ENCODE data around the gene KCNG3.

KCNG3 gene

DNA sequence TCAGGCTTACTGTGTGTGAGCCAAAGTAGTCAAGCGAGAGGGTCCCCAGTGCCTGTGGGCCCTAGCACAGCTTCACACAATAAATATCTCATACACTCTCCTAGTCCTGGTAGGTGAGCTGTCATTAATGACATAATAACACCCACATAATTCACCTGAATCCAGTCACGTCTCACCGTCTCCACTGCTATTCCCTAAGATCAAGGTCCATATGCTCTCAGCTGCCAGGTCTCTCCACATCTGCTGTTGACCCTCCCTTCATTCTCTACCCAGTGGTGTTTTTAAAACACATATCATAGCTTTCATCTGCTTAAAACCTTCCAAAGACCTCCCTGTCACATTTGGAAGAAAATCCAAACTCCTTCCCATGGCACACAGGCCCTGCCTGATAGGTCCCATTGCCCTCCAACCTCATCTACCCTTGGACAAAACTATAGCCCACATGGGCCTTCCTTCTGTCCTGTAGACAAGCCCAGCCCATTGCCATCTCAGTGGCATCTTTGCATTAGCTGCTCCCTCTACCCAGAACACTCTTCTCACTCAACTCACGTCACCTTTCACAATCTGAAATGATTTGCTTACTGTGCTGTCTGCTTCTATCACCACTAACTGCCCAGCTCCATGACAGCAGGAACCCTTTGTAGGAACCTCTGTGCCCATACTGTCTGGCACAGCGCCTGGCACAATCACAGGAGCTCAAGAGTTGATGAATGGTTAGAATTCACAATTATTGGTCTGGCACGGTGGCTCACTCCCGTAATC, 7.5 kb downstream of the KCNG3 start:
- no peak for DNase-seq

DNA sequence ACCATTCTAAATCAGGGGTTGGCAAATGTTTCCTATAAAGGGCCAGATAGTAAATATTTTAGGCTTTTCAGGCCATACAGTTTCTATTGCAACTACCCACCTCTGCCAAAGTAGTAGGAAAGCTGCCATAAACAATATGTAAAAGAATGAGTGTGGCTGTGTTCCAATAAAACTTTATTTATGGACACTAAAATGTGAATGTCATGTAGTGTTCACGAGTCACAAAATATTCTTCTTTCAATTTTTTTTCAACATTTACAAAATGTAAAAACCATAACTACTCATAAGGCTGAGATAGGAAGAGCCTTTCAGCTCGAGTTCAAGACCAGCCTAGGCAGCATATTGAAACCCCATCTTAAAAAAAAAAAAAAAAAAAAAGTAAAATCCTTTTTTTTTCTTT, 13.4 kb downstream of the KCNG3 start:
- no peak for DNase-seq

DNA sequence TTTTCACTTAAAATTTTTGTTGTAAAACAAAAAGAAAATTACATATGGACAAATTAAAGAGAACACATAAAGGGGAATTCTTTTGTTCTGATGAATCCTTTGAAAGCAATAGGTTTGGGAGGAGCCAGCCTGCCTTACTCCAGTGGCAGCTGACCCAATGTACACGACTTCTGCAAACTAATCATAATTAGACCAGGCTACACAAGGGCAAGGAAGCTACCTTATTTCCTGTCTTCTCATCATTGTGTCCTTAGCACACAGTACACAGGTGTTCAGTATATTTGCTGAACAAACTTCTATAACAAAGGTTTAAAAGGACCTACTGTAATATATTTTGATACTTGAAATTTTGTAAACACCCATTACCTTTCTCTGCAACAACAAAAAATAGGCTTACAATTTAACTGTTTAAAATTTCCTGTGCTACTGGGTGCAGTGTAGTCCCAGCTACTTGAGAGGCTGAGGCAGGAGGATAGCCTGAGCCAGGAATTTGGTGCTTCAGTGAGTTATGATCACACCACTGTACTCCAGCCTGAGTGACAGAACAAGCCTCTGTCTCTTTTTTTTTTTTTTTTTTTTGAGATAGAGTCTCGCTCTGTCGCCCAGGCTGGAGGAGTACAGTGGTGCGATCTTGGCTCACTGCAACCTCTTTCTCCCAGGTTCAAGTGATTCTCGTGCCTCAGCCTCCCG, 18.9 kb downstream of the KCNG3 start:
- DNase-seq = no peak

DNA sequence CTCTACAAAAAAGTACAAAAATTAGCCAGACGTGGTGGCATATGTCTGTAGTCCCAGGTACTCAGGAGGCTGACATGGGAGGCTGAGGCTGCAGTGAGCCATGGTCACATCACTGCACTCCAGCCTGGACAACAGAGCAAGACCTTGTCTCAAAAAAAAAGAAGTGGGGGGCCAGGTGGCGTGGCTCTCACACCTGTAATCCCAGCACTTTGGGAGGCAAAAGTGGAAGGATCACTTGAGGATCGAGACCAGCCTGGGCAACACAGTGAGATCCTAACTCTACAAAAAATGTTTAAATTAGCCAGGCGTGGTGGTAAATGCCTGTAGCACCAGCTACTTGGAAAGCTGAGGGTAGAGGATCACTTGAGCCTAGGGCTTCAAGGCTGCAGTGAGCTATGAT, 23.1 kb downstream of the KCNG3 start:
- DNase-seq = no peak

DNA sequence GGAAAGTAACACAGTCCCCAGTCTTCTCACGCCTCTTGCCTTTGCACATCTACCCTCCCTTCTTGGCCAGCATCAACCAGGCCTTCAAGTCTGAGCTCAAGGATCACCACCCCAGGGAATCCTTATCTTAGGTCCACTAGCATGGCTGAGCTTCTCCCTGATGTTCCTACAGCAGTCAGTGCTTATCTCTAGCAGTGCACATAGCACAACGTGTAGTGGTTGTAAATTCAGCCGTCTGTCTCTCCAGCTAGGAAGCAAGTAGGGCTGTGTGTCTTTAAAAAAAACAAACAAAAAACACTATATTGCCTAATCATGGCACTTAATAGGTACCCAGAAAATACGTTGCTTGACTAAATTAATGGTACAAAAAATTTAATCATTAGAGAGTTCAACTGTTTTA, 29.2 kb downstream of the KCNG3 start:
- DNase-seq = no peak

DNA sequence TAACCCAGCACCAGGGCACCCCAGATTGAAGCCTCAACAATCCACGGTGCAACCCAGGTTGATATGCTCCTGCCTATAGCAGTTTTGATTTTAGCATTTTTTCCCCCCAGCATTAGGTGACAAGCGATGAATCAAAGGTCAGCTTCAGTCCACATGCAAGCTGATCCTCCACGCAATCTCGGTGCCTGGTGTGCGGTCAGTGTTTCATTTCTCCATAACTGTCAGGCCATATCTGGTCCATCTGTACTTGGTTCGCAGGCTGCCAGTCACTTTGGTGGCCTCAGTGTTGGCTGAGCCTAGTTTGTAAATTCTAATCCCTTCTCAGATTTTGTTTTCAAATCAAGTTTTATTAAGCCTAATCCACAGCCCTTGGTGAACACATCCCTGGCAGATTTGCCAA, 30.2 kb downstream of the KCNG3 start:
- no peak for DNase-seq

DNA sequence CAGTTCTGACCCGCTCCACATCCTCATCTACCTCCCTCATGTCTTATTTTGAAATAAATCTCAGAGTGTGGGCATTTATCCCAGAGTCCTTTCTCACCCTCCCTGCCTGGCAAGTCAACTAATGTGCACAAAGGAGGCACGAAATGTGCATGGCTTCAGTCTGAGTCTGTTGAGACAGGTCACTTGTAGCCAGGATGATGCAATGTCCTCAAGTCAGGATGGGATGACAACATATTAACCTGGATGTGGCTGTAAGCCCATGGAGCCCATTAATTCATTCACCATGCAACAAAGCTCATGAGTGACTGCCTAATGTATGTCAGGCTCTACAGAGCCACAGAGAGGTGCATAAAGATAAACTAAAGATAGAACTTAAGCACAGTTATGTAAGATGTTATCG, 34.5 kb downstream of the KCNG3 start:
- no peak for DNase-seq

DNA sequence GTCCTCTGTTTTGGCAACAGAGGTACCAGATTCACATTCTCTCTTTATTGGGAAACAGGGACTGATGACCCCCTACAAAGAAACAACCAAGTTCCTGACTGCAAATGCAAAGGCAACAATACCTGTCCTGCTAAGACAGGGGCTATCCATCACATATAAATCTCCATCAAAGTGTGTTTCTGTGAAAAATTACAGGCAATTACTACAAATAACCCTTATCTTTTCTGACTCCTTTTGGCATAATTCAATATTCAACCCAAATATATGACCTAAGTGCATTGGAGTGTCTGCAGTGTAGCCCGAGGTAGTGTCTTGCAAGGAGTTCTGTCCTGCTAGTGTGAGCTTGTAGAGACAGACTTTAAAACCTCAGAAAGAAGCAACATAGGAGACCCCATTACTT, 35.4 kb downstream of the KCNG3 start:
- no peak for DNase-seq

DNA sequence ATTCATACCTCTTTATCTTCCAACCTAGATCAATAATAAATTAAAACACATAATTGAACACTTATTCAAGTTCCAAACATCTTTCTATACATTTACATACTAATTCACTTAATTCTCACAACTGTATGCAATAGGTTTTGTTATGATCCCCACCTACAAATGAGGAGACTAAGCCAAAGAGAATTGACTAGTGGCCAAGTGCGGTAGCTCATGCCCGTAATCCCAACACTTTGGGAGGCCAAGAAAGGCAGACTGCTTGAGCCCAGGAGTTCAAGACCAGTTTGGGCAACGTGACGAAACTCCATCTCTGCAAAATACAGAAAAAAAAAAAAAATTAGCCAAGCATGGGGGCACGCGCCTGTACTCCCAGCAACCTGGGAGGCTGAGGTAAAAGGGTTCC, 36.8 kb downstream of the KCNG3 start:
- no peak for DNase-seq

DNA sequence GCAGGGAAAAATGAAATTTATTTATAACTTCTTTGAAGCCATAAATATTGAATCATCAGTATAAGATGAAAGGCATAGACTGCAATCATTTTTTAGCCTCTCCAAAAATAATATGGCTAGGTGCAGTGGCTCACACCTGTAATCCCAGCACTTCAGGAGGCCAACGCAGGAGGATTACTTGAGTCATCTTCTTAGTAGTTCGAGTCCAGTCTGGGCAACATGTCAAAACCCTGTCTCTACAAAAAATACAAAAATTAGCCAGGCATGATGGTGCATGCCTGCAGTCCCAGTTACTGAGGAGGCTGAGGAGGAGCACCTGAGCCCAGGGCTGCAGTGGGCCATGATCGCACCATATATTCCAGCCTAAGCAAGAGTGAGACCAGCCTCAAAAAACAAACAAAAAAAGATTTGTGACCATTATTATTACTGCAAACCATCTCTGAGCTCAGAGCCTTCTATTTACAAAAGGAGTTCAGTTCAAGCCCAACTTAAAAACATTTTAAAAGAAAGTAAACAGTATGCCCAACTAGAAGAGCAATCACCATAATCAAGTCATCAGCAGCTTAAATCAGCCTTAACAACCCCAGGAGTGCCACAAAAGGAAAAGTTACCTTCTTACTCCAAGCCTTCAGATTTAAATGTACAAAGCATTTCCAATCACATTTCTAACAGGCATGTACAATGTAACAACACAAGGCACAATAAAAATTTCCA, 37.5 kb downstream of the KCNG3 start:
- DNase-seq = no peak

DNA sequence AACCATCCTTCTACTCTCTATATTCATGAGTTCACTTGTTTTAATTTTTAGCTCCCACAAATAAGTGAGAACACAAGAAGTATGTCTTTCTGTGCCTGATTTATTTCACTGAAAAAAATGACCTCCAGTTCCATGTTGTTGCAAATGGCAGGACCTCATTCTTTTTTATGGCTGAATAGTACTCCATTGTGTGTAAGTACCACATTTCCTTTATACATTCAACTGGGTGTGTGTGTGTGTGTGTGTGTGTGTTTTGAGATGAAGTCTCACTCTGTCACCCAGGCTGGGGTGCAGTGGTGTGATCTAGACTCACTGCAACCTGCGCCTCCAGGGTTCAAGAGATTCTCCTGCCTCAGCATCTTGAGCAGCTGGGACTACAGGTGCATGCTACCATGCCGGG, 41.2 kb downstream of the KCNG3 start:
- no peak for DNase-seq

DNA sequence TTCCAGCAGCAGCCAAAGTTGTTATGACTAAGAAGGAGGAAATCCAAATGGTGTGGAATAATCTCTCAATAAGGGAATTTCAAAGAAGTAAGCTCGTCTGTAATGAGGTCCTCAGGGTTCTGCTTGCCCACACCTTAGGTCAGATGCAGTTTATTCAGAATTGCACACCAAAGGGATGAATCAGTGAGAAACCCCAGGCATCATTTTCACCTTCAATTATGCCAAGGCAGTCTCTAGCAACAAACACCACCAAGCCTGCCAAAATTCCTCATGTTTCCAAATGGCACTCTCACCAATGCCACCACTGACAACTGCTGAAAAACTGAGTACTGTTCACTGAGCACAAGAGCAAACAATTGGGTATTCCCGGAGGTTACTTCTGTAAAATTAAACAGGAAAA, 43.6 kb downstream of the KCNG3 start:
- no peak for DNase-seq

DNA sequence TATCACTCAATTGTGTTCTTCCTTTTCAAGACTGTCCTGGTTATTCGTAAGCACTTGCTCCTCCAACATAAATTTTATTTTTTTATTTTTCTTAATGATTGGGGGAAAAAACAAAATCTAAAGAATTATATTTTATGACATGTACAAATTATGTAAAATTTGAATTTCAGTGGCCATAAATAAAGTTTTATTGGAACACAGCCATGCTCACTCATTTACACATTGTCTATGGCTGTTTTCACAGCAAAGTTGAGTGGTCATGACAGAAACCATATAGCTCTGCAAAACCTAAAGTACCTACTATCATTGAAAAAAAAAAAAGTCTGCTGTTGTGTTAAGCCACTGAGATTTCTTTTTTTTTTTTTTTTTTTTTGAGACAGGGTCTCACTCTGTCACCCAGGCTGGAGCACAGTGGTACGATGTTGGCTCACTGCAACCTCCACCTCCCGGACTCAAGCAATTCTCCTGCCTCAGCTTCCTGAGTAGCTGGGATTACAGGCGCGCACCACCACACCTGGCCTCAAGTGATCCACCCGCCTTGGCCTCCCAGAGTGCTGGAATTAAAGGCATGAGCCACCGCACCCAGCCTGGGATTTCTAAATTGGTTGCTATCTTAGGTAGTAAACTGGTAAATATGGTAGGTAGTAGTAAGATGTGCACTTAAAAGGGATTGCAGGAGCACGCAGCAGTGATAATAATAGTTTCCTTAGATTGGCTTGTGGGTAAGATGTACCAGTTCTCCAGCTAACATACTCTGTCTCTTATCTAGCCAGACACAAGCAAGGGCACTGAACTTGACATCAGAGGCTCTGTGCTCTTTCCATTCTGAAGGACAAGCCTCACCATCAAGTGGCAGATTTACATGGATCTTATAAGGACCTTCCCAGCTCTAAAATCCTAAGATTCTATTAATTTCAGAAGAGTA, 44.4 kb downstream of the KCNG3 start:
- no peak for DNase-seq

DNA sequence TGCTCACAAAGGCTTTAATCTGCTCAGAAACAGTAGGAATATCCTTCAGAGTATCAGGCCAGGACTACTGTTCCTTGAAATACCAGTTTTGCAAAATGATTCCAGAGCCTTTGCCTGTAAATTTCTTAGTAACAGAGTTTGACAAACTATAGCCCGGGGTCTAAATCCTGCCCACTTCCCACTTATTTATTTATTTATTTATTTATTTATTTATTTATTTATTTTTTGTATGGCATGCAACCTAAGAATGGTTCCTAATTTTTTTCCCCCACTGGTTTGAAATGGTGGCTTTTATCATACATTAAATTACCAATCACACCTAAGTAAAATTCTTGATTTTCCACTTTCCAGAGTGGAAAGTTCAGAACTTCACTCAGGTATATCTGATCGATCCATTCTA, 45.6 kb downstream of the KCNG3 start:
- DNase-seq = no peak

DNA sequence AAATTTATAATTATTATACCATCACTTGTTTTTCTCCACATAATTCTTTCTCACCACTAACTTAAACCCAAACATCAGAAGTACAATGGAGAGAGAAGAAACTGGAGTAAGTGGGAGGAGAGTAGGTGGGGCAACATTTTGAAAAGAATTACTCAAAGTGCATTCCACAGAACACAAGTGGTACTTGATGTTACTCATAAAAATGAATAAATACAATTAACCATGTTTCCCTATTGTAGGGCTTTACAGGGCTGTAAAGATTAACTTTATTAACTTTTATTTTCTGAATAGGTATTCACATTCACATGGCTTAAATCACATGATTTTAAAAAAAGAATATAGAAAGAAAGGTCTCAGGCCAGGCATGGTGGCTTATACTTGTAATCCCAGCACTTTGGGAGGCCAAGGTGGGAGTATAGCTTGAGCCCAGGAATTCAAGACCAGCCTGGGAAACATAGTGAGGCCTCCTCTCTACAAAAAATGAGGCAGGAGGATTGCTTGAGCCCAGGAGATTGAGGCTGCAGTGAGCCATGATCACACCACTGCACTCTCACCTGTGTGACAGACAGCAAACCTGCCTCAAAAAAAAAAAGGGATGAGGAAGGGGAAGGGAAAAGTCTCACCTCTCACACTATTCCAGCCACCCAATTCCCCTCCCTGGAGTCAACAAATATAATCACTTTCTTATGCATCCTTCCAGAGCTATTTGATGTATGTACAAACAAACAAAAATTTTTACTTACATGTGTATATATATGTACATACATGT, 47.1 kb downstream of the KCNG3 start:
- DNase-seq = no peak

DNA sequence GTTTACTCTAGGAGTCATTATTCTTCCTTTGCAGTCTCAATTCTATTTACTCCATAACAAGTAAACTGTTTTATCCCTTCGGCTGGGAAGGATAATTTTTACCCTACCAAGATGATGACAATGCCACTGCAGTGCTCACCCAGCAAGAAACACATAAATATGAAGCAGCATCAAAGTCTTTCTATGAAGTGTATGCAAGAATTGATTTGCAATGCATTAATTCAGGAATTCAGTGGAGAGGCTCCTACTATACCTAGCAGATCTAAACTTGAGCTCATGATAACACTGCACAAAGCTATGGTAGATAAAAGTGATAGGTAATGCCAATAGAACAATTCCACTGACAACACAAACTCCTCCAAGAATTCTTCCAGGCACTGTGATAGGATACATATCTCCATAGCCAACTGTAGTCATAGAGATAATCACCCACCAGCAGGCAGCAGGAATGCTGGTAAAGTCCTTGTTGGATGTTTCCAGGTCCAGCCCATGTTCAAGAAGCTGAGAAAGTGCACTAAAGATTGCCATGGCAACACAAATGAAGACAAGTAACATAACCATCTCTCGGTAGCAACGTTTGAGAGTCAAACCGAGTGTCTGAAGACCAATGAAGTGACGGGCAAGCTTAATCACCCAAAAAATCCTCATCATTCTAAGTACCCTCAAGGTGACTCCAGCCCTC, 49.9 kb downstream of the KCNG3 start:
- no peak for DNase-seq

DNA sequence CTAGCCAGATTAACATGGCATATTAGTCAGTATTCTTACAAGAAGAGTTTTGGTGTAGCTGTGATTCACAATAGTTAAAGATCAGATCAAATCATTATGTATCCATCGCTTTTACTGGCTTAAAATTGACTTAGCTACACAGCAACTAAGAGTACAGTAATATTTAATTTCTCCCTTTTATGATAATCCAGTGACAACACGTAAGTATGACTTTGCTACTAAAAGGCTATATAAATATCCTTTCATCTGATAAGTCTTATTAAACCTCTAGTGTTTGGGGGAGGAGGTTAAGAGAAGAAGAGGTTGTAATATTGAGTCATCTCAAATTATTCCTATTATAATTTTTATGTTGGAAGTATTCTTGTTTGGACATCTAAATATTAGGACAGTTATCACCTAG, 51.0 kb downstream of the KCNG3 start:
- no peak for DNase-seq

DNA sequence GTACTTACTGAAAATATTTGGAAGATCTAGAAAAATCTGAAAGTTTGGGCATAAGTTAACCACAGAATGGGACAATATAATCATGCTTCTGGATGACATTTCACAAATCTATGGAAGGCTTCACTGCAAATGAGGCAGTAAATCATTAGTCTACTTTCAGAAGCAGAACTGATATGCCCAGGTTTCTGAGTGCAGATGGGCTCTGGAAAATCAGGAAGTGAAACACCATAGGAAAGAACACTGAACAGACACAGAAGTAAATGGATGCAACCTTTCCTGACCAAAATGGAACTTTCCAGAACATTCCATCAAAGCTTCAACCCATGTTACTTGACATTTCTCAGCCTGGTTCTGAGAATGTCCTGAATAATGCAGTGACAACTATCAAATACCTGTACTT, 55.1 kb downstream of the KCNG3 start:
- DNase-seq = no peak

DNA sequence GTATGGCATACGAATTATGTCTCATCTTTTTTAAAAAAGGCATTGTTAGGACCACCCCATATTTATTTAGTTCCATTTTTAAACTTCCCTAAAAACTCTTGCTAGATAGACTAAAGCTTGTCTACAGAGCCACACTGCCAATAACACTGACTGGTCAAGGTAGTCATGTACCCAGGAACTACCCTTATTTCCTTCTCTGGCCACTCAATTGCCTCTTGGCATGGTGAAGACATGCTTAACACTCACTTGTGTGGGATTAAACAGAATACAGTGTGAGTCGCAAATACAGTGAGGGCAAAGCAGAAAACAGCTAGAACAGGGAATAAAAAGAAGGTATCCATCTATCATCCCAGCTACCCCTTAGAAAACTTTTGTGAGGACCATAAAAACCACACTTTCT, 57.4 kb downstream of the KCNG3 start:
- no peak for DNase-seq

DNA sequence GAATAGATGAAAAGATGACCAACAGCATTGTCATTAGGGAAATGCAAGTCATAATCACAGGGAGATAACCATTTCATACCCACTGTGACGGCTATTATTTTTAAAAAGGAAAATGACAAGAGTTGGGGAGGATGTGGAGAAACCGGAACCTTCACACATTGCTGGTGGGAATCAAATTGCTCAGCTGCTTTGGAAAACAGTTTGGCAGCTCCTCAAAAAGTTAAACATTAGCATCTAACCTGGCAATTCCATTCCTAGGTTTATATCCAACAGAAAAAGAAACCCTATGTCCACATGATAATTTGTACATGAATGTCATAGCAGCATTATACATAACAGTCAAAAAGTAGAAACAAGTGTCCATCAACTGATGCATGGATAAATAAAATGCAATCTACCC, 58.2 kb downstream of the KCNG3 start:
- no peak for DNase-seq

DNA sequence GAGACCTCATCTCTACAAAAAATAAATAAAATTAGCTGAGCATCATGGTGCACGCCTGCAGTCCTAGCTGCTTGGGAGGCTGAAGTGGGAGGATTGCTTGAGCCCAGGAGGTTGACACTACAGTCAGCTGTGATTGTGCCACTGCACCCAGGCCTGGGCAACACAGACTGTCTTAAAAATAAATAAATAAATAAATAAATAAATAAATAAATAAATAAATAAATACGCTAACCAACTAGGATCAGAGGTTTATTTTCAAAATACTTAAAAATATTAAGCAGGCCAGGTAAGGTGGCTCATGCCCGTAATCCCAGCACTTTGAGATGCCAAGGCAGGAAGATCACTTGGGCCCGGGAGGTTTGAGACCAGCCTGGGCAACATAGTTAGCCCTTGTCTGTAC, 63.6 kb downstream of the KCNG3 start:
- DNase-seq = no peak

DNA sequence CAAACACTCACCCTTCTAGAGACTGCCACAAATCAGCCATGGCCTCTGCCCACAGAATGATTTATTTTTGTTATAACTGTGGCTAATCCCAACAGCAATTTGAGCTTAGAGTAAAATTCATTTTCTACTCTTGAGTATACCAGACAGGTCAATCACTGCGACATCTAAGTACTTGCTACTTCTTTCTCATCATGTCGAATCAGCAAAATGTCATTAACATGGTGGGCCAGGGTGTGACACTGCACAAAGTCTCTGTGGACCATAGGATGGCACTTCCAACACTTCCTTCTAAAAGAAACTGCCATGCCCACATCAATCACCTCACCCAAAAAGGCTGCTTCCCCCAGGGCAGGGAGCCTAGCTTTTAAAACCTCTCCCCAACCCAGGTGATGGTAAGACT, 64.4 kb downstream of the KCNG3 start:
- no peak for DNase-seq

Measured in activated CD8-positive, alpha-beta memory T cell treated with anti-CD3 and anti-CD28 coated beads for 24 hours (primary cell).